HG03521 (cell line): ENCODE measurements around the gene MYRF.

ENCODE experiments used
- ATAC-seq: cut with Tn5 transposase; IDR thresholded peaks from one replicate; pipeline ENCODE4 v1.9.1; 2021; ENCODE audit warnings: mild to moderate bottlenecking, moderate library complexity; ENCODE audit not compliant: unreplicated experiment

MYRF gene

GRCh38 chr11:61814958-61815789 is 62.7 kb downstream of the MYRF start:
- ATAC-seq = peak; percentile 50

GRCh38 chr11:61815790-61816735 is 63.6 kb downstream of the MYRF start:
- peak; percentile 9 for ATAC-seq

- ATAC-seq = peak; percentile 31
These were observed 64.5 kb downstream of the MYRF start, which contains the start of gene FADS1 for GRCh38 chr11:61816736-61817455. FADS1 (minus strand) TSS chr11:61817003; CDS start chr11:61816929, 74 bp downstream.

- no peak for ATAC-seq
These were observed 65.2 kb downstream of the MYRF start for GRCh38 chr11:61817471-61818202.

- ATAC-seq = no peak
These were observed 67.7 kb downstream of the MYRF start for GRCh38 chr11:61820174-61820573.

- ATAC-seq = no peak
These were observed 74.6 kb downstream of the MYRF start for GRCh38 chr11:61826930-61827570.

- peak; percentile 67 for ATAC-seq
These were observed 75.3 kb downstream of the MYRF start, which contains the start of gene FADS2 for GRCh38 chr11:61827571-61828378. FADS2 (plus strand) TSS chr11:61828300; CDS start chr11:61828391, 91 bp downstream.

GRCh38 chr11:61828379-61828628 is 75.9 kb downstream of the MYRF start:
- no peak for ATAC-seq

- ATAC-seq = no peak
These were observed 76.4 kb downstream of the MYRF start for GRCh38 chr11:61828629-61829407.

GRCh38 chr11:61829806-61830205 is 77.4 kb downstream of the MYRF start:
- no peak for ATAC-seq

- ATAC-seq = no peak
These were observed 78.0 kb downstream of the MYRF start for GRCh38 chr11:61830237-61831105.

GRCh38 chr11:61832207-61832606 is 79.8 kb downstream of the MYRF start:
- no peak for ATAC-seq

- no peak for ATAC-seq
These were observed 80.3 kb downstream of the MYRF start for GRCh38 chr11:61832754-61833153.

GRCh38 chr11:61833471-61833870 is 81.0 kb downstream of the MYRF start:
- no peak for ATAC-seq

- no peak for ATAC-seq
These were observed 81.5 kb downstream of the MYRF start for GRCh38 chr11:61833926-61834277.

- peak; percentile 91 for ATAC-seq
These were observed 82.0 kb downstream of the MYRF start for GRCh38 chr11:61834278-61835048.

- no peak for ATAC-seq
These were observed 83.8 kb downstream of the MYRF start for GRCh38 chr11:61836193-61836592.
